ENCODE measurements around the gene SLC25A10. TPM values are rescaled to one million over a fixed set of nuclear protein-coding genes. Genes with fewer than 3 reads are reported as not detected.

SLC25A10 gene
- total RNA-seq, 4 donors from 2014 or later, result 23.3 to 49.3 (median 37.1) TPM

GRCh38 chr17:81666342-81667191 lies 45.5 kb upstream of the SLC25A10 start, which contains the start of the genes CCDC137 and OXLD1:
Gene CCDC137, plus strand, starts transcription at chr17:81666737. Its CDS starts 30 bp downstream, at chr17:81666767.
Gene OXLD1, minus strand, starts transcription at chr17:81666605. Its CDS starts 28 bp downstream, at chr17:81666577.
- 0% methylated on average over 4 to 5 of the region's 96 CpGs for WGBS, 2 donors
- intact Hi-C loops (cut with DNase I), result no loop called here

DNA sequence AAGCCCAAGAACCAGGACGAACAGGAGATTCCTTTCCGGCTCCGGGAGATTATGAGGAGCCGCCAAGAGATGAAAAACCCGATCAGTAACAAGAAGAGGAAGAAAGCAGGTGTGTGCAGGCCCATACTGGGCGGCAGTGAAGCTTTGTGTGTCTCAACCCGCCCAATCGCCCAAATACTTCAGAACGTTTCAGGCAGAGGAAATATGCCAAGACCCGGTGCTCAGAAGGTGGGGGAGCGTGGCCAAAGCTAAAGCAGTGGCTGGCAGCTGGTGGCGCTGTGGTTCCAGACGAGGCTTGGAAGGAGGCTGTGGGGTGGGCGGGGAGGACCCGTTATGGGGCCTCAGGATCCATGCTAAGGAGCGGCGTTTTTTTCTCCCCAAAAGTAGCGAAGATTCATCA lies 44.3 kb upstream of the SLC25A10 start:
- Histone ChIP-seq H3K36me3 (peaks cover 31 to 60% (median 36%) of the 10 kb centered on the region in 3 donors), H3K27me3 (no peaks in the 10 kb centered on the region), H3K27ac (peak overlapping the region; percentile 79 to 98 (median 93)), H3K4me1 (peaks cover 30 to 61% (median 42%) of the 10 kb centered on the region in 3 donors), H3K4me3 (peak overlapping the region; percentile 87 to 97 (median 91)), H3K9me3 (no peaks in the 10 kb centered on the region)
- intact Hi-C loops (cut with DNase I), result no loop called here
- TF ChIP-seq CTCF (IDR thresholded peaks at IDR 0.05) (peak in 5 of 6 experiments; percentile 11 to 56 (median 30)), POLR2A (IDR thresholded peaks at IDR 0.05) (no peak)
- DNase-seq, result no peak
- 38 to 58% methylated on average over 6 to 13 of the region's 18 CpGs for whole genome bisulfite sequencing, 2 donors

More at GRCh38 chr17:81666342-81667191, 45.5 kb upstream of the SLC25A10 start, which contains the start of the genes CCDC137 and OXLD1:
- peak; percentile 75 for DNase-seq
- peaks cover 30 to 63% (median 42%) of the 10 kb centered on the region in 3 donors for H3K4me1 ChIP-seq
- H3K4me3 ChIP-seq, result peak within 1 kb of the TSS; percentile 87 to 97 (median 91)
- no peaks in the 10 kb centered on the region for H3K9me3 ChIP-seq
- H3K36me3 ChIP-seq, result peaks cover 19 to 48% (median 24%) of the 10 kb centered on the region in 3 donors
- H3K27ac ChIP-seq, result peak within 1 kb of the TSS; percentile 92 to 98 (median 94)
- no peaks in the 10 kb centered on the region for H3K27me3 ChIP-seq
- TF ChIP-seq CTCF (IDR thresholded peaks at IDR 0.05), result no peak
- peak in 3 of 4 donors; percentile 65 to 91 (median 87) for TF ChIP-seq POLR2A (IDR thresholded peaks at IDR 0.05)

GRCh38 chr17:81672504-81672903 lies 39.6 kb upstream of the SLC25A10 start:
- Histone ChIP-seq H3K27me3 (no peaks in the 10 kb centered on the region), H3K36me3 (peaks cover 31 to 72% (median 49%) of the 10 kb centered on the region in 3 donors), H3K27ac (no peak overlapping the region), H3K9me3 (no peaks in the 10 kb centered on the region), H3K4me1 (peaks cover 10 to 24% (median 14%) of the 10 kb centered on the region in 3 donors), H3K4me3 (no peak overlapping the region)
- no peak for DNase-seq
- intact Hi-C loops (cut with DNase I), result no loop called here
- no peak for TF ChIP-seq CTCF (IDR thresholded peaks at IDR 0.05)
- WGBS, 2 donors, result 60% methylated on average over 2 of the region's 18 CpGs; no CpG with 5 or more reads in 1 of the 2 donors

DNA sequence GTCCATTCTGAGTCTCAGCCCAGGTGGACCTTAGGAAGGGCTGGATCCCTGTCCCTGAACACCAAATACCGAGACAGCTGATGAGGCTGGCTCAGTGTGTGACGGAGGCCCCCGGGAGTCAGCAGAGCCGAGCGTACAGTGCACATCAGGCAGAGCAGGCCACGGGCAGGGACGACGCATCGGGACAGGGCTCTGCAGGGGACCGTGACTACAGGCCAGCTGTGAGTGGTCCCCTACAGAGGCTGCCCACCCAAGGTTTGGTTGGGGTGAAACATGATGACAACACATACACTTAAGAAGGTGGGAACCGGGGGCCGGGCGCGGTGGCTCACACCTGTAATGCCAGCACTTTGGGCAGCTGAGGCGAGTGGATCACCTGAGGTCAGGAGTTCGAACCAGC lies 39.1 kb upstream of the SLC25A10 start:
- Histone ChIP-seq H3K4me1 (peaks cover 5 to 19% (median 10%) of the 10 kb centered on the region in 3 donors), H3K27me3 (no peaks in the 10 kb centered on the region), H3K36me3 (peaks cover 31 to 72% (median 49%) of the 10 kb centered on the region in 3 donors), H3K4me3 (no peak overlapping the region), H3K27ac (no peak overlapping the region), H3K9me3 (no peaks in the 10 kb centered on the region)
- intact Hi-C loops (cut with DNase I), result no loop called here
- 88 to 93% methylated on average over 4 to 6 of the region's 16 CpGs for WGBS, 2 donors
- TF ChIP-seq POLR2A (IDR thresholded peaks at IDR 0.05) (no peak), CTCF (IDR thresholded peaks at IDR 0.05) (no peak)
- no peak for DNase-seq
